T47D (cell line): ENCODE data around the gene APOBEC3C.

ENCODE experiments used
- DNase-seq, 2 experiments: peaks; one replicate each; pipeline versions ENCODE4 v3.0.0 to v3.0.0-alpha.2; 2011 to 2012; ENCODE audit warnings: low read depth in 1 of 2, low spot score in 1 of 2
- JUND ChIP-seq: IDR thresholded peaks from 2 replicates; pipeline ENCODE4 v1.6.1; 2012; ENCODE audit warnings: low read depth
- in situ Hi-C: cut with HindIII; loops from 2 replicates; pipeline ENCODE4 v1.10.0; 2016; ENCODE audit warnings: low sequenced_read_pairs, low pct_unique_long_range_greater_than_20kb

The APOBEC3C gene

GRCh38 chr22:39013942-39014722 is at the start of gene APOBEC3C:
Gene APOBEC3C, plus strand, starts transcription at chr22:39014257. Its CDS starts 106 bp downstream, at chr22:39014363.
- no peak for TF ChIP-seq JUND
- in situ Hi-C loops = no loop called here
- DNase-seq = no peak

- in situ Hi-C loops = no loop called here
- TF ChIP-seq JUND = no peak
- DNase-seq = no peak
Observed at GRCh38 chr22:38964306-38964705, 49.8 kb upstream of the APOBEC3C start.

- DNase-seq = no peak
- in situ Hi-C loops = no loop called here
- TF ChIP-seq JUND = no peak
Observed at GRCh38 chr22:38964989-38965388, 49.1 kb upstream of the APOBEC3C start.

GRCh38 chr22:38965614-38966379 is 48.3 kb upstream of the APOBEC3C start:
- DNase-seq = no peak
- in situ Hi-C loops = no loop called here
- no peak for TF ChIP-seq JUND

- DNase-seq = no peak
- no peak for TF ChIP-seq JUND
- in situ Hi-C loops = no loop called here
Observed at GRCh38 chr22:38966380-38966702, 47.7 kb upstream of the APOBEC3C start.

GRCh38 chr22:38966942-38967341 is 47.1 kb upstream of the APOBEC3C start:
- DNase-seq = no peak
- no peak for TF ChIP-seq JUND
- in situ Hi-C loops = no loop called here

- in situ Hi-C loops = no loop called here
- DNase-seq = no peak
Observed at GRCh38 chr22:38967451-38968450, 46.3 kb upstream of the APOBEC3C start.

GRCh38 chr22:38968801-38969200 is 45.3 kb upstream of the APOBEC3C start:
- in situ Hi-C loops = no loop called here
- TF ChIP-seq JUND = no peak
- DNase-seq = no peak

More at GRCh38 chr22:38967451-38968450, 46.3 kb upstream of the APOBEC3C start:
- TF ChIP-seq JUND = no peak

- in situ Hi-C loops = no loop called here
- DNase-seq = no peak
- no peak for TF ChIP-seq JUND
Observed at GRCh38 chr22:38970551-38970950, 43.5 kb upstream of the APOBEC3C start.

GRCh38 chr22:38971202-38971601 is 42.9 kb upstream of the APOBEC3C start:
- in situ Hi-C loops = no loop called here
- TF ChIP-seq JUND = no peak
- DNase-seq = no peak

GRCh38 chr22:38971791-38972190 is 42.3 kb upstream of the APOBEC3C start:
- TF ChIP-seq JUND = no peak
- DNase-seq = no peak
- in situ Hi-C loops = no loop called here

- TF ChIP-seq JUND = no peak
- in situ Hi-C loops = no loop called here
- DNase-seq = no peak
Observed at GRCh38 chr22:38972558-38972957, 41.5 kb upstream of the APOBEC3C start.
